HG03354 (cell line): ENCODE measurements around the gene FAM219B.

ENCODE experiments used
- ATAC-seq: cut with Tn5 transposase; IDR thresholded peaks from one replicate; pipeline ENCODE4 v1.9.1; 2021; ENCODE audit warnings: mild to moderate bottlenecking; ENCODE audit not compliant: unreplicated experiment, poor library complexity, severe bottlenecking

The FAM219B gene

DNA sequence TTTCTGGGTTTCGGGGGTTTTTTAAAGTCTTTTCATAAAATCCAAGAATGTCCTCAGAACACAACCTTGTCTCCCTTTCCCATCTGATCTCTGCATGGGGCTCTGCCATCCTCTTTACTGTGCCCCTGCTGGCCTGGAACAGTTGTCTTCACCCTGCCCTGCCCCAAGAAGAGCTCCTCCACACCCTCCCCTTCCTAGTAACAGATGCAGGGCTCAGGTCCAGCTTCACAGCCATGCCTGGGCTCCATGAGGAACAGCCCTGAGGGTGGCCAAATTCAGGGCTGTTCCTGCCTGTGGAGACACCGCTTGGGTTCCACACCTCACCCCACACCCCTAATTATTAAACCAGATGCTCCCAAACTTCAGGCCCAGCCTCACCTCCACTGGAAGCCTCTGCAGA, 50.8 kb downstream of the FAM219B start:
- no peak for ATAC-seq

DNA sequence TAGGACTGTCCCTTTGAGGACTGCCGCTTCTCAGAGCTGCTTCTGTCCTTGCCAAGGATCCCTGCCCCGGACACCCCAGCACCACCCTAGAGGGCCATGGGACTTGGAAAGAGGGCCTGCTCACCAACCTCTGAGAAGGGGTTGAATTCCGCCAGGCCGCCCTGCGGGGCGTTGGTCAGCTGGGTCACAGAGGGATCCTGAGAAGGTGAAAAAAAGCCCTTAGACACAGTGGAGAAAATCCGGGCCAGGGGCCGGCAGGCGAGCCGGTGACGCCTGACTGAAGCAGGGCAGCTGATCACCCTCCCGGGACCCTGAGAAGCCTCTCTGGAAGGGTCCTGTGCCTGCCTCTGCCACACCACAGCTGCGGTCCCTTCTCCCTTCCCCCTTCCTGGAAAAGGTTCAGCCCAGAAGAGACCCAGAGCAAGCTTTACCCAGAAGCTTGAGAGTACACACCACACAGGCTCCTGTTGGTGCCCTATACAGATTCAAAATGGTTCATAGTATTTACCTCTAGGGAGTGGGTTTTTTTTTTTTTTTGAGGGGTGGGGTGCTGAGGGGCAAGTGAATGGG, 52.1 kb downstream of the FAM219B start:
- no peak for ATAC-seq

DNA sequence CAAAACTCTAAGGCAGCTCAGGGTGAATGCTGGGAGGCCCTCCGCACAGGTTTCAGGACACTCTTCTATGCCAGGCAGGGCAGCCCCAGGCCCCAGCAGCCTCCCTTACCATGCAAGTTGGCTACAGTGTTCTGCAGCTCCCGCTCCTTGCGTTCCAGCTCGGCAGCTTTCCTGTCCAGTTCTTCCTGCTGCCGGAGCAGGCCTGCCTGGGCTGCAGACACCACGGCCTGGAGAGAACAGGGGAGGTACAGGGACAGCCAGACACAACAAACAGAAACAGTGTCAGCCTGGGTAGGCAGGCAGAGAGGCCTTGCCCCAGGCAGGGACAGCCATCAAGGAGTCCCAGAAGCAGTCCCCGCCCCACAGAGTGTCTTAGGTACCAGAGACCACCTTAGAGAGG, 54.7 kb downstream of the FAM219B start:
- ATAC-seq: no peak

DNA sequence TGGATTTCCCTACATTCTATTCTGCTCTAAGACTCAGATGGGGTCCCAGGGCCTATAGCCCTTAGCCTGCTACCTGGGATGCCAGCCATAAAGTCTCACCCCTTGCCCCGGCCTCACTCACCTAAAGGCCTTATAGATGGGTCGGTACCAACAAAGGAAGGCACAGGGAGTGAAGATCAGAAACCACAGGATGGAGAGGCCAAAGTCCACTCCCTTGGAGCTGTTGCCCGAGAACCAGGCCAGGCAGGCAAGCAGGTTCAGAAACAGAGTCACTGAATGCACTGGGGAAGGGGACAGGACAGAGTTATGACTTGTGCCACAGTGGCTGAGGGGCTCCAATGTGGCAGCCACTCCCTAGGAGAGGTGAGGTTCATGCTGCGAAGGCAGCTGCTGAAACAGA, 56.3 kb downstream of the FAM219B start:
- no peak for ATAC-seq
